HepG2 (cell line): ENCODE data around the gene ZNF638. TPM values are rescaled to one million over a fixed set of nuclear protein-coding genes. Genes with fewer than 3 reads are reported as not detected.
A peak's percentile ranks its signal among the peaks of the same experiment; 100 is the strongest.

ENCODE experiments used
- ATAC-seq: fragments of 200-7000 bp; cut with Tn5 transposase; 3 replicates; pipeline ENCODE4 v1.9.1; 2020; ENCODE audit warnings: mild to moderate bottlenecking, moderate library complexity
- BruUV-seq: library from RNA; stranded (reverse); fragments of 400-500 nt; replicated peaks from 2 replicates; lab custom pipeline; 2021; lab: Mats Ljungman, UMichigan
- CTCF ChIA-PET: fragments of 300-600 bp; formaldehyde crosslinking; extraction: SDS; loops from one replicate; lab custom pipeline; 2021; ENCODE audit warnings: low total read pairs, inconsistent platforms, low intra/inter-chr PET ratio; lab: Yijun Ruan, JAX
- POLR2A ChIA-PET: fragments of 350-600 bp; sonication (Branson Sonifier 250); formaldehyde crosslinking; loops from one replicate; lab custom pipeline; 2020; ENCODE audit warnings: antibody characterized with exemption, inconsistent platforms; lab: Yijun Ruan, JAX
- DNase-seq: peaks from one replicate; pipeline ENCODE4 v3.0.0-alpha.2; 2015; ENCODE audit warnings: low spot score
- FAIRE-seq: peaks from 3 replicates; lab custom pipeline; 2011; peaks lifted over from hg19 to GRCh38; lab: Jason Lieb, UNC
- H2AFZ ChIP-seq: one replicate; pipeline ENCODE4 v1.6.1; 2011; ENCODE audit warnings: low read length, inconsistent platforms
- H3K27ac ChIP-seq: fragments of 300-600 bp; 3 replicates; pipeline ENCODE4 v1.8.0; 2011; ENCODE audit warnings: mixed run types, mild to moderate bottlenecking, mixed read lengths, low read length, inconsistent platforms; ENCODE audit not compliant: insufficient read depth; ENCODE audit errors: extremely low read length
- H3K27me3 ChIP-seq, 2 experiments: fragments of 200-600 bp in 1 of 2; 2 replicates in 1 of 2; 3 replicates in 1 of 2; pipeline versions ENCODE4 v1.6.0 to v1.8.0; 2011; ENCODE audit warnings: low read length in 2 of 2, mild to moderate bottlenecking in 2 of 2, moderate library complexity in 2 of 2, inconsistent platforms in 1 of 2; ENCODE audit not compliant: insufficient read depth in 2 of 2, control insufficient read depth in 1 of 2
- H3K36me3 ChIP-seq, 2 experiments: fragments of 200-600 bp in 1 of 2; replicated peaks in 1 of 2; 2 replicates in 1 of 2; 3 replicates in 1 of 2; pipeline versions ENCODE4 v1.5.1 to v1.8.0; 2011; ENCODE audit warnings: low read length in 2 of 2, inconsistent platforms in 1 of 2; ENCODE audit not compliant: insufficient read depth in 2 of 2, control insufficient read depth in 1 of 2
- H3K4me1 ChIP-seq: 2 replicates; pipeline ENCODE4 v1.5.1; 2012; ENCODE audit warnings: low read length, inconsistent platforms; ENCODE audit not compliant: insufficient read depth
- H3K4me2 ChIP-seq: 2 replicates; pipeline ENCODE4 v1.6.0; 2011; ENCODE audit warnings: low read depth, low read length, inconsistent platforms
- H3K4me3 ChIP-seq, 3 experiments: fragments of 200-600 bp in 1 of 3; sonication (generic), shearing (Covaris generic) in 1 of 3; replicated peaks in 1 of 3; 2 replicates each; pipeline ENCODE4 v1.5.1; 2011 to 2016; ENCODE audit warnings: low read length in 3 of 3, inconsistent platforms in 2 of 3, low read depth in 2 of 3, mild to moderate bottlenecking in 2 of 3, control low read depth in 1 of 3, mixed read lengths in 1 of 3; ENCODE audit not compliant: insufficient read depth in 1 of 3
- H3K79me2 ChIP-seq: one replicate; pipeline ENCODE4 v1.6.1; 2011; ENCODE audit warnings: low read length, inconsistent platforms; ENCODE audit not compliant: insufficient read depth
- H3K9ac ChIP-seq: 2 replicates; pipeline ENCODE4 v1.6.0; 2011; ENCODE audit warnings: mild to moderate bottlenecking, low read depth, low read length, inconsistent platforms; ENCODE audit not compliant: insufficient read depth
- H3K9me3 ChIP-seq: 2 replicates; pipeline ENCODE4 v1.5.1; 2012; ENCODE audit warnings: mild to moderate bottlenecking, low read length
- H4K20me1 ChIP-seq: 2 replicates; pipeline ENCODE4 v1.6.0; 2011; ENCODE audit warnings: inconsistent platforms, mild to moderate bottlenecking, low read length, moderate library complexity; ENCODE audit not compliant: insufficient read depth
- CEBPB ChIP-seq: IDR thresholded peaks from 2 replicates; pipeline ENCODE4 v1.6.1; 2011; ENCODE audit warnings: low read depth, low read length, improper control_type of control experiment, borderline replicate concordance
- CEBPG ChIP-seq: IDR thresholded peaks from 2 replicates; pipeline ENCODE4 v1.6.1; 2016
- EEA1 ChIP-seq: sonication (generic); formaldehyde crosslinking; IDR thresholded peaks from 2 replicates; pipeline ENCODE4 v1.5.1; 2020; ENCODE audit warnings: mild to moderate bottlenecking, missing genetic modification reagents, borderline replicate concordance
- ETV5 ChIP-seq: IDR thresholded peaks from 2 replicates; pipeline ENCODE4 v1.6.1; 2018; ENCODE audit warnings: missing biosample characterization, missing genetic modification reagents, inconsistent platforms, borderline replicate concordance
- HCFC1 ChIP-seq: fragments of 150-350 bp; IDR thresholded peaks from 2 replicates; pipeline ENCODE4 v1.6.1; 2014; ENCODE audit warnings: low read depth, low read length
- KAT7 ChIP-seq: IDR thresholded peaks from 2 replicates; pipeline ENCODE4 v1.6.1; 2018; ENCODE audit warnings: borderline replicate concordance, missing compliant biosample characterization
- MTF1 ChIP-seq: sonication (generic); formaldehyde crosslinking; IDR thresholded peaks from 2 replicates; pipeline ENCODE4 v1.5.0; 2020; ENCODE audit warnings: missing genetic modification reagents
- SIX1 ChIP-seq: sonication (generic); formaldehyde crosslinking; IDR thresholded peaks from 2 replicates; pipeline ENCODE4 v1.4.0; 2020; ENCODE audit warnings: missing genetic modification reagents, borderline replicate concordance
- SP140L ChIP-seq: sonication (generic); formaldehyde crosslinking; IDR thresholded peaks from 2 replicates; pipeline ENCODE4 v1.4.0; 2020; ENCODE audit warnings: missing genetic modification reagents, borderline replicate concordance
- SPEN ChIP-seq: sonication (generic); formaldehyde crosslinking; IDR thresholded peaks from 2 replicates; pipeline ENCODE4 v1.5.1; 2020; ENCODE audit warnings: low read depth, mild to moderate bottlenecking, missing genetic modification reagents
- TEAD2 ChIP-seq: sonication (generic); formaldehyde crosslinking; IDR thresholded peaks from 2 replicates; pipeline ENCODE4 v1.9.0; 2021; ENCODE audit warnings: missing genetic modification reagents
- WIZ ChIP-seq: sonication (generic); formaldehyde crosslinking; IDR thresholded peaks from 2 replicates; pipeline ENCODE4 v1.5.1; 2020; ENCODE audit warnings: mild to moderate bottlenecking, missing genetic modification reagents
- ZNF619 ChIP-seq: sonication (generic); formaldehyde crosslinking; IDR thresholded peaks from 2 replicates; pipeline ENCODE4 v1.4.0; 2020; ENCODE audit warnings: mild to moderate bottlenecking, missing genetic modification reagents
- WGBS: methylation state at CpG from one replicate; pipeline ENCODE4 v1.1.6; 2017; ENCODE audit warnings: low lambda C conversion rate; 5-methylcytosine and 5-hydroxymethylcytosine counted together
- in situ Hi-C: cut with HindIII; loops from 2 replicates; pipeline ENCODE4 v1.10.0; 2017; ENCODE audit warnings: low pct_unique_long_range_greater_than_20kb; ENCODE audit not compliant: extremely low pct_ligation_motif_present
- intact Hi-C: fragments of 100-400 bp; cut with micrococcal nuclease; formaldehyde crosslinking; loops from one replicate; pipeline ENCODE4 v1.10.0; 2022; ENCODE audit not compliant: unreplicated experiment
- polyA plus RNA-seq, 8 experiments: library from polyadenylated mRNA; depleted of rRNA in 3 of 8; stranded (reverse) in 7 of 8; unstranded in 1 of 8; fragments of >200 nt; fragmentation: Illumina TruSeq in 4 of 8; extraction: Trizol in 4 of 8; gene quantifications; 2 replicates each; pipeline versions ENCODE4 v1.2.1 to v1.2.3, GENCODE V29; 2011 to 2016; ENCODE audit warnings: low read depth in 4 of 8, missing spikeins in 1 of 8, mixed read lengths in 1 of 8; ENCODE audit not compliant: insufficient read depth in 1 of 8
- total RNA-seq, 5 experiments: library from RNA; depleted of rRNA; stranded (reverse); fragments of >200 nt; fragmentation: Illumina TruSeq; extraction: Trizol; gene quantifications; 2 replicates each; pipeline ENCODE4 v1.2.3, GENCODE V29; 2016; ENCODE audit warnings: low read depth in 1 of 5
- TF ChIP-seq, protein P1 (sequence below), 2 experiments: fragments of 450-650 bp in 1 of 2; sonication (generic) in 1 of 2; formaldehyde crosslinking; IDR thresholded peaks; 2 replicates each; pipeline versions ENCODE4 v1.5.0 to v1.8.0; 2020 to 2022; ENCODE audit warnings: mild to moderate bottlenecking in 1 of 2, missing genetic modification reagents in 1 of 2
- TF ChIP-seq, protein P2 (sequence below): sonication (generic); formaldehyde crosslinking; IDR thresholded peaks from 2 replicates; pipeline ENCODE4 v1.4.0; 2020; ENCODE audit warnings: missing genetic modification reagents

The ZNF638 gene
- total and polyA plus RNA-seq, 2 of the 13 experiments (the other 11 are each of a cell fraction or from before 2014, with no cell fraction given) = 92.7 to 144 TPM

GRCh38 chr2:71477231-71477691 lies 145.7 kb downstream of the ZNF638 start:
- 11% methylated on average over 6 of the region's 6 CpGs for WGBS
- H4K20me1 ChIP-seq = no peaks in the 10 kb centered on the region
- in situ Hi-C loops = no loop called here
- no peak overlapping the region for H2AFZ ChIP-seq
- DNase-seq = no peak
- H3K4me1 ChIP-seq = no peaks in the 10 kb centered on the region
- POLR2A ChIA-PET = no interaction called here
- H3K9me3 ChIP-seq = no peaks in the 10 kb centered on the region
- H3K4me3 ChIP-seq = no peak overlapping the region
- H3K27me3 ChIP-seq = peaks cover 3 to 25% of the 10 kb centered on the region in 2 experiments; a peak in 2 of 5 replicates
- no peak for FAIRE-seq
- BruUV-seq = no TSS peak
- no peak overlapping the region for H3K9ac ChIP-seq
- H3K4me2 ChIP-seq = no peak overlapping the region
- CTCF ChIA-PET = no interaction called here
- ATAC-seq = no peak
- no peaks in the 10 kb centered on the region for H3K36me3 ChIP-seq
- intact Hi-C loops = no loop called here
- H3K27ac ChIP-seq = no peak overlapping the region
- TF ChIP-seq, protein P1, sequence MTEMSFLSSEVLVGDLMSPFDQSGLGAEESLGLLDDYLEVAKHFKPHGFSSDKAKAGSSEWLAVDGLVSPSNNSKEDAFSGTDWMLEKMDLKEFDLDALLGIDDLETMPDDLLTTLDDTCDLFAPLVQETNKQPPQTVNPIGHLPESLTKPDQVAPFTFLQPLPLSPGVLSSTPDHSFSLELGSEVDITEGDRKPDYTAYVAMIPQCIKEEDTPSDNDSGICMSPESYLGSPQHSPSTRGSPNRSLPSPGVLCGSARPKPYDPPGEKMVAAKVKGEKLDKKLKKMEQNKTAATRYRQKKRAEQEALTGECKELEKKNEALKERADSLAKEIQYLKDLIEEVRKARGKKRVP (CRISPR knock-in tag; IDR thresholded peaks at IDR 0.05) = 0 out of 4 replicates have a peak, but pooled peaks of 1 of the 2 experiments have one; percentile 21
- TF ChIP-seq CEBPG (CRISPR knock-in tag) (peak; percentile 76), HCFC1 (no peak), SIX1 (CRISPR knock-in tag) (no peak), MTF1 (CRISPR knock-in tag) (no peak), CEBPB (peak; percentile 87)
- H3K79me2 ChIP-seq = no peaks in the 10 kb centered on the region

DNA sequence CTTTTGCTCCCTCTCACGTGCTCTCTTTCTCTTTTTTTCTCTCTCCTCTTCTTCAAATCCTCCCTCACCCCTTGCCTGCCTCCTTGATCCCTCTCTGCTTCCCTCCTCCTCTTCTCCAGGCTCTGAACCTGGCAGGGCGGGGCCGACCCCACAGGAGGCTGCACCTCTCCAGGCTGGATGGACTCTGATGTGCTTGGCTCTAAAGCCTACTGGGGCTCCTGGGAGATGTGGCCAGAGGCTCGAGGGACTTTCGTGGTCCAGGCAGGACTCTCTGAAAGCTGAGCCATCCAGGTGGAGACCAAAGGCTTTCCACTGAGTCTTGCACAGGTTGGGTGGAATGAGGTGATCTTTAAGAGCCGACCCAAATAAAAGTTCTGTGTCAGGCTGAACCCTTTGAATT lies 147.2 kb downstream of the ZNF638 start:
- ChIA-PET POLR2A (no interaction called here), CTCF (no interaction called here)
- Histone ChIP-seq H4K20me1 (no peaks in the 10 kb centered on the region), H3K4me3 (no peak overlapping the region), H3K79me2 (no peaks in the 10 kb centered on the region), H2AFZ (no peak overlapping the region), H3K4me1 (no peaks in the 10 kb centered on the region), H3K9ac (no peak overlapping the region), H3K27ac (no peak overlapping the region), H3K27me3 (peaks cover 3 to 29% of the 10 kb centered on the region in 2 experiments; a peak in 2 of 5 replicates), H3K9me3 (no peaks in the 10 kb centered on the region), H3K4me2 (no peak overlapping the region), H3K36me3 (no peaks in the 10 kb centered on the region)
- TF ChIP-seq ZNF619 (CRISPR knock-in tag) (no peak), TEAD2 (CRISPR knock-in tag) (no peak), SPEN (CRISPR knock-in tag) (no peak), WIZ (CRISPR knock-in tag) (no peak), SP140L (no peak), KAT7 (no peak), ETV5 (CRISPR knock-in tag) (no peak), EEA1 (CRISPR knock-in tag) (no peak)
- TF ChIP-seq, protein P2, sequence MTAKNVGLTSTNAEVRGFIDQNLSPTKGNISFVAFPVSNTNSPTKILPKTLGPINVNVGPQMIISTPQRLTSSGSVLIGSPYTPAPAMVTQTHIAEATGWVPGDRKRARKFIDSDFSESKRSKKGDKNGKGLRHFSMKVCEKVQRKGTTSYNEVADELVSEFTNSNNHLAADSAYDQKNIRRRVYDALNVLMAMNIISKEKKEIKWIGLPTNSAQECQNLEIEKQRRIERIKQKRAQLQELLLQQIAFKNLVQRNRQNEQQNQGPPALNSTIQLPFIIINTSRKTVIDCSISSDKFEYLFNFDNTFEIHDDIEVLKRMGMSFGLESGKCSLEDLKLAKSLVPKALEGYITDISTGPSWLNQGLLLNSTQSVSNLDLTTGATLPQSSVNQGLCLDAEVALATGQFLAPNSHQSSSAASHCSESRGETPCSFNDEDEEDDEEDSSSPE (CRISPR knock-in tag) = no peak
- DNase-seq (no peak), ATAC-seq (no peak), FAIRE-seq (no peak)
- WGBS = 12% methylated on average over 6 of the region's 6 CpGs
- in situ Hi-C loops = no loop called here
- BruUV-seq = no TSS peak
- intact Hi-C loops = no loop called here
